Lung (tissue), 12 donors: Measurements from ENCODE around the gene P2RY11. TPM values are rescaled to one million over a fixed set of nuclear protein-coding genes. Genes with fewer than 3 reads are reported as not detected.

Experiments used
- ATAC-seq: fragments of 200-7000 bp; cut with Tn5 transposase; one replicate; pipeline ENCODE4 v1.9.1; 2020; ENCODE audit warnings: moderate number of reproducible peaks; ENCODE audit not compliant: insufficient read depth, low FRiP score
- DNase-seq, 3 donors: peaks; one replicate each; pipeline ENCODE4 v3.0.0-alpha.2; 2013 to 2017
- H3K27ac ChIP-seq, 2 donors: one replicate each; pipeline ENCODE4 v1.5.1; 2013; ENCODE audit warnings: mild to moderate bottlenecking in 2 of 2, moderate library complexity in 2 of 2, control low read depth in 1 of 2, inconsistent platforms in 1 of 2, low read depth in 1 of 2, low read length in 1 of 2
- H3K27me3 ChIP-seq, 3 donors: one replicate each; pipeline ENCODE4 v1.5.1; 2013; ENCODE audit warnings: low read length in 2 of 3; ENCODE audit not compliant: control insufficient read depth in 3 of 3, insufficient read depth in 3 of 3
- H3K36me3 ChIP-seq, 4 donors: one replicate each; pipeline ENCODE4 v1.5.1; 2013; ENCODE audit warnings: low read length in 4 of 4, mild to moderate bottlenecking in 1 of 4, moderate library complexity in 1 of 4; ENCODE audit not compliant: control insufficient read depth in 4 of 4, insufficient read depth in 4 of 4
- H3K4me1 ChIP-seq, 5 donors: one replicate each; pipeline ENCODE4 v1.5.1; 2013; ENCODE audit warnings: low read length in 5 of 5, mild to moderate bottlenecking in 2 of 5, moderate library complexity in 1 of 5; ENCODE audit not compliant: control insufficient read depth in 5 of 5, insufficient read depth in 5 of 5
- H3K4me3 ChIP-seq: one replicate; pipeline ENCODE4 v1.5.1; 2013; ENCODE audit warnings: mild to moderate bottlenecking, control low read depth, moderate library complexity
- H3K9ac ChIP-seq, 2 donors: one replicate each; pipeline ENCODE4 v1.5.1; 2013; ENCODE audit warnings: low read length in 2 of 2, control low read depth in 1 of 2; ENCODE audit not compliant: insufficient read depth in 1 of 2
- H3K9me3 ChIP-seq, 4 donors: one replicate each; pipeline ENCODE4 v1.5.1; 2013; ENCODE audit warnings: low read length in 3 of 4, mild to moderate bottlenecking in 1 of 4, moderate library complexity in 1 of 4; ENCODE audit not compliant: control insufficient read depth in 4 of 4, insufficient read depth in 3 of 4
- CTCF ChIP-seq: IDR thresholded peaks from 2 replicates; pipeline ENCODE4 v1.5.1; 2012; ENCODE audit warnings: mild to moderate bottlenecking; ENCODE audit errors: control extremely low read depth, extremely low read depth
- WGBS, 2 donors: extraction: QIAGEN DNeasy Blood & Tissue Kit; methylation state at CpG; one replicate each; pipeline ENCODE4 v1.1.7; 2013; 5-methylcytosine and 5-hydroxymethylcytosine counted together
- polyA plus RNA-seq, 2 donors: library from polyadenylated mRNA; stranded (reverse); fragments of 200-250 nt; gene quantifications; one replicate each; pipeline ENCODE4 v1.2.1, GENCODE V29; 2013
- total RNA-seq, 2 donors: library from RNA; depleted of rRNA in 1 of 2; stranded (reverse); fragments of >200 nt in 1 of 2; gene quantifications; one replicate each; pipeline ENCODE4 v1.2.1, GENCODE V29; 2014 to 2021
- donor health status: control.
- donor health status: control.
- donor health status: Bipolar disorder and iron deficiency.
- donor health status: healthy.
- donor health status: DM: yes; HTN: yes; CAD: no.

P2RY11 gene
- total and polyA plus RNA-seq, 4 donors, result 3.3 to 19.0 (median 13.5) TPM

DNA sequence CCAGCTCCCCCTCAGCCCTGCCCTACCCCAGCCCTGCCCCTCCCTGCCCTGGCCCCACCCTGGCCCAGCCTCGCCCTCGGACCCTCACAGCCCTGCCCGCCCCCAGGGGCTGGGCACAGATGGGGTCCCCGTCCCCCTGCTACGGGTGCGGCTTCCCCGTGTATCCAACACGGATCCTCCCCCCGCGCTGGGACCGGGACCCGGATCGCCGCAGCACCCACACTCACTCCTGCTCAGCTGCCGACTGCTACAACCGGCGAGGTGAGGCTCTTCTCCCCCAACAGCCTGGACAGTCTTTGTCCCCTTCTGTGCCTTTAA lies 20.2 kb upstream of the P2RY11 start:
- TF ChIP-seq CTCF, result no peak
- Histone ChIP-seq H3K27ac (no peak overlapping the region), H3K27me3 (no peaks in the 10 kb centered on the region), H3K36me3 (peaks cover 0 to 27% (median 16%) of the 10 kb centered on the region in 4 donors), H3K4me3 (no peak overlapping the region), H3K9ac (no peak overlapping the region), H3K9me3 (no peaks in the 10 kb centered on the region), H3K4me1 (peaks cover 0 to 7% (median 1%) of the 10 kb centered on the region in 5 donors)
- WGBS, 2 donors, result 95 to 97% methylated on average over 15 to 17 of the region's 17 CpGs
- ATAC-seq (no peak), DNase-seq (no peak)

DNA sequence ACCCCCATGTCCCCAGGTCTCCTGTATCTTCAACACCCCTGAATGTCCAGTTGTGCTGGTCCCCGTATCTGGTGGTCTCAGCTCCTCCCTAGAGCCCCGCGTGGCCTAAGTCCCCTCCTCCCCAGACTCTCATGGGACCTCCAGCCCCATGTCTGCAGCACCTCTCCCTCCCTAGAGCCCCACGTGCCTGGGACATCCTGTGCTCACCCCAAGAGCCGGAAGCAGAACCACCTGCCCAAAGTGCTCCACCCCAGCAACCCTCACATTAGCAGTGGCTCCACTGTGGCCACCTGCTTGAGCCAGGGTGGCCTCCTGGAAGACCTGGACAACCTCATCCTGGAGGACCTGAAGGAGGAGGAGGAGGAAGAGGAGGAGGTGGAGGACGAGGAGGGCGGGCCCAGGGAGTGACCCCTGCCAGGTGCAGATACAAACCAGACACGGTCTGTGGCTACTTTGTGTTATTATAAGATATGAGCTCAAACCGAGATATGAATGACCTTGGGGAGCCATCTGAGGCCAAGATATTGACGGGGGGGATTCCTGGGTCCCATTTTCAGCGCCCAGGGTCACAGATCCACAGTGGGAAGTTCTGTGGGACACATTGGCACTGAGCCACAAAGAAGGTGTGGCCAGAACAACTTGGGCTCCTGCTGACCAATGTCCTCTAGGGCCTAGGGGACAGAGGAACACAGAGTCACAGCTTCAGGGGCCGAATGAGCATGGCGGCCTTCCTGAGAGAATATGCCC lies 19.4 kb upstream of the P2RY11 start:
- no peak for ATAC-seq
- no peak for TF ChIP-seq CTCF
- no peaks in the 10 kb centered on the region for H3K27me3 ChIP-seq
- no peak overlapping the region for H3K27ac ChIP-seq
- DNase-seq, result no peak
- peaks cover 0 to 6% (median 3%) of the 10 kb centered on the region in 5 donors for H3K4me1 ChIP-seq
- no peak overlapping the region for H3K9ac ChIP-seq
- WGBS, 2 donors, result 90% methylated on average over 13 of the region's 13 CpGs
- no peak overlapping the region for H3K4me3 ChIP-seq
- H3K36me3 ChIP-seq, result peaks cover 0 to 27% (median 16%) of the 10 kb centered on the region in 4 donors
- H3K9me3 ChIP-seq, result no peaks in the 10 kb centered on the region

DNA sequence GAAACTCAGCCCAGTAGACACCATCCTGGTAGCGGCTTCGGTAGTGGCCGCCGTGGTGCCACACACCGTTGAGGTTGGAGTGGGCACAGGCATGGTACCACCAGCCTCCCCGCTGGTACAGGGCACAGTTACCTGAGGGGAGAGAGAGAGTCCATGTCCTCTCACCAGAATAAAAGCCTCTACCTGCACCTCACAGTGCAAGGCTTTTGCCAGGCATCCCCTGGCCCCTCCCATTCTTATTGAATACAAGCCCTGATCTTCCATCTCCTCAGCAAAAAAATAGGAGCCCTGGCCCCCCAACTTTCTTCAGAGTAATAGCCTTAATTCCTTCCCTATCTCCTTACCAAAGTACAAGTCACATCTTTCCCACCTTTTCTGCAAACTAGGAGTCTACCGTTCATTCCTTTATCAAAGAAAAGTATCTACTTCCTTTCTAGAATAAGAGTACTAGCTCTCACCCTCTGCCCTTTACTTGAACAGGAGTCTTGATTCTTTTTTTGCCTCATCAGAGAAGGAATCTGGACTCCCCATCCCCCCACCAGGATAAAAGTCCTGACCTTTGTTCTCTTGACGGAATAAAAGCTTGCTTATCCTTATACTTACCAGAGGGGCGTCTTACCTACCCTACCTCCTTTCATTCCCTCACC lies 18.7 kb upstream of the P2RY11 start:
- peaks cover 0 to 6% (median 3%) of the 10 kb centered on the region in 5 donors for H3K4me1 ChIP-seq
- H3K27me3 ChIP-seq, result no peaks in the 10 kb centered on the region
- H3K9me3 ChIP-seq, result no peaks in the 10 kb centered on the region
- no peak for TF ChIP-seq CTCF
- DNase-seq (no peak), ATAC-seq (no peak)
- H3K4me3 ChIP-seq, result no peak overlapping the region
- H3K9ac ChIP-seq, result no peak overlapping the region
- no peak overlapping the region for H3K27ac ChIP-seq
- peaks cover 0 to 27% (median 16%) of the 10 kb centered on the region in 4 donors for H3K36me3 ChIP-seq
- 95 to 97% methylated on average over 9 of the region's 9 CpGs for WGBS, 2 donors
